Measurements from ENCODE around the gene SLC26A11. TPM values are rescaled to one million over a fixed set of nuclear protein-coding genes. Genes with fewer than 3 reads are reported as not detected.

SLC26A11 gene
- total and polyA plus RNA-seq, 2 donors (not counting 1 experiment from before 2014, with no cell fraction given): 10.1 to 31.4 TPM

GRCh38 chr17:80268427-80268826 lies 48.2 kb downstream of the SLC26A11 start:
- ATAC-seq (ENCODE audit: low read depth): no peak
- 0% methylated on average over 1 of the region's 4 CpGs for WGBS (ENCODE audit: insufficient coverage)

DNA sequence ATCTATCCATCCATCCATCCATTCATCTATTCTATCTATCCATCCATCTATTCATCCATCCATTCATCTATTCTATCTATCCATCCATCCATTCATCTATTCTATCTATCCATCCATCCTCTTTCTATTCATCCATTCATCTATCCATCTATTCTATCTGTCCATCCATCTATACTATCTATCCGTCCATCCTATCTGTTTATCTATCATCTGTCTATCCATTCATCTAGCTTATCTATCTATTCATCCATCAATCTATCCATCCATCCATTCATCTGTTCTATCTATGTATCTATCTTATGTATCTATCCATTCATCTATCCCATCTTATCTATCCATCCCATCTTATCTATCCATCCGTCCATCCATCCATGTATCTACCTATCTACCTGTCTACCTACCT lies 49.2 kb downstream of the SLC26A11 start:
- DNase-seq (no peak), ATAC-seq (ENCODE audit: low read depth) (no peak)
- H3K4me1 ChIP-seq (ENCODE audit: control insufficient read depth in 2 of 2, insufficient read depth in 2 of 2, low read length in 2 of 2): peaks cover 11 to 24% of the 10 kb centered on the region in 2 donors
- H3K4me3 ChIP-seq (ENCODE audit: control extremely low read depth in 1 of 5, extremely low read depth in 1 of 5, insufficient read depth in 1 of 5, low read depth in 2 of 5, low read length in 4 of 5): no peak overlapping the region
- no peaks in the 10 kb centered on the region for H3K9me3 ChIP-seq (ENCODE audit: control extremely low read depth in 1 of 3, control insufficient read depth in 2 of 3, insufficient read depth in 1 of 3, low read length in 2 of 3)
- no peak overlapping the region for H3K27ac ChIP-seq (ENCODE audit: low read length in 2 of 2)
- Mint-ChIP-seq H3K9me3 (ENCODE audit: insufficient read depth) (no peaks in the 10 kb centered on the region), H3K4me3 (no peak overlapping the region), H3K4me1 (peaks cover 30% of the 10 kb centered on the region), H3K27ac (no peak overlapping the region), H3K27me3 (no peaks in the 10 kb centered on the region)
- no peak overlapping the region for H3K4me2 ChIP-seq (replicated peaks; ENCODE audit: low read depth, low read length, poor library complexity, severe bottlenecking)
- 100% methylated on average over 1 of the region's 2 CpGs for WGBS (ENCODE audit: insufficient coverage)
- POLR2A ChIA-PET: no interaction called here
- peaks cover 83% of the 10 kb centered on the region for H4K20me1 ChIP-seq (ENCODE audit: control insufficient read depth, insufficient read depth, low read length, poor library complexity, severe bottlenecking)
- H2AFZ ChIP-seq (ENCODE audit: insufficient read depth, low read depth, low read length, poor library complexity, severe bottlenecking): no peak overlapping the region
- TF ChIP-seq, protein P1, sequence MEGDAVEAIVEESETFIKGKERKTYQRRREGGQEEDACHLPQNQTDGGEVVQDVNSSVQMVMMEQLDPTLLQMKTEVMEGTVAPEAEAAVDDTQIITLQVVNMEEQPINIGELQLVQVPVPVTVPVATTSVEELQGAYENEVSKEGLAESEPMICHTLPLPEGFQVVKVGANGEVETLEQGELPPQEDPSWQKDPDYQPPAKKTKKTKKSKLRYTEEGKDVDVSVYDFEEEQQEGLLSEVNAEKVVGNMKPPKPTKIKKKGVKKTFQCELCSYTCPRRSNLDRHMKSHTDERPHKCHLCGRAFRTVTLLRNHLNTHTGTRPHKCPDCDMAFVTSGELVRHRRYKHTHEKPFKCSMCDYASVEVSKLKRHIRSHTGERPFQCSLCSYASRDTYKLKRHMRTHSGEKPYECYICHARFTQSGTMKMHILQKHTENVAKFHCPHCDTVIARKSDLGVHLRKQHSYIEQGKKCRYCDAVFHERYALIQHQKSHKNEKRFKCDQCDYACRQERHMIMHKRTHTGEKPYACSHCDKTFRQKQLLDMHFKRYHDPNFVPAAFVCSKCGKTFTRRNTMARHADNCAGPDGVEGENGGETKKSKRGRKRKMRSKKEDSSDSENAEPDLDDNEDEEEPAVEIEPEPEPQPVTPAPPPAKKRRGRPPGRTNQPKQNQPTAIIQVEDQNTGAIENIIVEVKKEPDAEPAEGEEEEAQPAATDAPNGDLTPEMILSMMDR (IDR thresholded peaks at IDR 0.05): peak; percentile 14
- no peak for TF ChIP-seq EZH2 (IDR thresholded peaks at IDR 0.05; ENCODE audit: borderline replicate concordance, insufficient read depth, low read depth, low read length, poor library complexity, severe bottlenecking)
- H3K27me3 ChIP-seq (replicated peaks in 1 of 4; ENCODE audit: control extremely low read depth in 1 of 4, control insufficient read depth in 3 of 4, insufficient read depth in 4 of 4, low read length in 3 of 4): no peaks in the 10 kb centered on the region
- H3K36me3 ChIP-seq (replicated peaks in 1 of 2; ENCODE audit: control extremely low read depth in 1 of 2, control insufficient read depth in 1 of 2, extremely low read depth in 1 of 2, insufficient read depth in 2 of 2, low read length in 1 of 2): peaks cover 3 to 64% of the 10 kb centered on the region in 2 experiments
- no peak overlapping the region for H3K9ac ChIP-seq (ENCODE audit: low read length)
- intact Hi-C loops (cut with micrococcal nuclease): no loop called here
- CTCF ChIA-PET: interaction anchor here (1.0 kb wide), 1 partner anchor 74 kb away, joined by 4 read pairs; no protein-coding TSS in a partner anchor
- peaks cover 92% of the 10 kb centered on the region for H3K79me2 ChIP-seq (ENCODE audit: control insufficient read depth, insufficient read depth, low read length)

More at GRCh38 chr17:80268427-80268826, 48.2 kb downstream of the SLC26A11 start:
- Mint-ChIP-seq H3K9me3 (ENCODE audit: insufficient read depth) (no peaks in the 10 kb centered on the region), H3K4me3 (no peak overlapping the region), H3K4me1 (peaks cover 31% of the 10 kb centered on the region), H3K27me3 (no peaks in the 10 kb centered on the region), H3K27ac (no peak overlapping the region)
- TF ChIP-seq EZH2 (IDR thresholded peaks at IDR 0.05; ENCODE audit: borderline replicate concordance, insufficient read depth, low read depth, low read length, poor library complexity, severe bottlenecking): no peak
- TF ChIP-seq, protein P1 (IDR thresholded peaks at IDR 0.05): no peak
- no peaks in the 10 kb centered on the region for H3K27me3 ChIP-seq (replicated peaks in 1 of 4; ENCODE audit: control extremely low read depth in 1 of 4, control insufficient read depth in 3 of 4, insufficient read depth in 4 of 4, low read length in 3 of 4)
- H3K27ac ChIP-seq (ENCODE audit: low read length in 2 of 2): no peak overlapping the region
- no peak overlapping the region for H3K4me3 ChIP-seq (ENCODE audit: control extremely low read depth in 1 of 5, extremely low read depth in 1 of 5, insufficient read depth in 1 of 5, low read depth in 2 of 5, low read length in 4 of 5)
- H4K20me1 ChIP-seq (ENCODE audit: control insufficient read depth, insufficient read depth, low read length, poor library complexity, severe bottlenecking): peaks cover 84% of the 10 kb centered on the region
- no peak overlapping the region for H2AFZ ChIP-seq (ENCODE audit: insufficient read depth, low read depth, low read length, poor library complexity, severe bottlenecking)
- peaks cover 15 to 28% of the 10 kb centered on the region in 2 donors for H3K4me1 ChIP-seq (ENCODE audit: control insufficient read depth in 2 of 2, insufficient read depth in 2 of 2, low read length in 2 of 2)
- ChIA-PET CTCF (interaction anchor here (0.6 to 0.7 kb wide), 2 partner anchors 53 to 114 kb away, joined by 3 read pairs; no protein-coding TSS in a partner anchor), POLR2A (interaction anchor here (0.6 kb wide), 1 partner anchor 1145 kb away, joined by 3 read pairs; no protein-coding TSS in a partner anchor)
- no peaks in the 10 kb centered on the region for H3K9me3 ChIP-seq (ENCODE audit: control extremely low read depth in 1 of 3, control insufficient read depth in 2 of 3, insufficient read depth in 1 of 3, low read length in 2 of 3)
- peaks cover 3 to 56% of the 10 kb centered on the region in 2 experiments for H3K36me3 ChIP-seq (replicated peaks in 1 of 2; ENCODE audit: control extremely low read depth in 1 of 2, control insufficient read depth in 1 of 2, extremely low read depth in 1 of 2, insufficient read depth in 2 of 2, low read length in 1 of 2)
- H3K4me2 ChIP-seq (replicated peaks; ENCODE audit: low read depth, low read length, poor library complexity, severe bottlenecking): no peak overlapping the region
- DNase-seq: no peak
- intact Hi-C loops (cut with micrococcal nuclease): no loop called here
- H3K9ac ChIP-seq (ENCODE audit: low read length): no peak overlapping the region
- H3K79me2 ChIP-seq (ENCODE audit: control insufficient read depth, insufficient read depth, low read length): peaks cover 92% of the 10 kb centered on the region
